Vagina (tissue), 2 donors: Measurements from ENCODE around the gene NEMP2. TPM values are rescaled to one million over a fixed set of nuclear protein-coding genes. Genes with fewer than 3 reads are reported as not detected.

Experiments
- DNase-seq, 2 donors: peaks; one replicate each; pipeline ENCODE4 v3.0.0-alpha.2; 2017; ENCODE audit errors: extremely low spot score in 2 of 2
- H3K27ac ChIP-seq: fragments of 200-600 bp; sonication (generic); one replicate; pipeline ENCODE4 v1.5.1; 2019
- H3K27me3 ChIP-seq: fragments of 200-600 bp; sonication (generic); one replicate; pipeline ENCODE4 v1.5.1; 2019
- H3K36me3 ChIP-seq, 2 donors: fragments of 200-600 bp; sonication (generic); one replicate each; pipeline ENCODE4 v1.5.1; 2017 to 2019
- H3K4me1 ChIP-seq: fragments of 200-600 bp; sonication (generic); one replicate; pipeline ENCODE4 v1.5.1; 2019
- H3K4me3 ChIP-seq, 2 donors: fragments of 200-600 bp; sonication (generic); 1 replicate in 1 of 2; 2 replicates in 1 of 2; pipeline ENCODE4 v1.5.1; 2016 to 2019
- H3K9me3 ChIP-seq: fragments of 200-600 bp; sonication (generic); one replicate; pipeline ENCODE4 v1.5.1; 2019
- POLR2A ChIP-seq, 2 donors: fragments of 450-650 bp; IDR thresholded peaks; one replicate each; pipeline ENCODE4 v1.6.1; 2017; ENCODE audit warnings: antibody characterized with exemption in 2 of 2, mild to moderate bottlenecking in 2 of 2, moderate library complexity in 2 of 2
- POLR2AphosphoS5 ChIP-seq, 2 donors: sonication (generic); formaldehyde crosslinking; IDR thresholded peaks; one replicate each; pipeline ENCODE4 v1.9.0; 2017; ENCODE audit warnings: antibody characterized with exemption in 2 of 2, mild to moderate bottlenecking in 2 of 2, low read depth in 1 of 2; ENCODE audit not compliant: insufficient read depth in 1 of 2
- intact Hi-C: fragments of 100-400 bp; cut with DNase I; formaldehyde crosslinking; loops from one replicate; pipeline ENCODE4 v1.15.1; 2023
- total RNA-seq: library from RNA; depleted of rRNA; stranded (reverse); fragments of >200 nt; gene quantifications from one replicate; pipeline ENCODE4 v1.2.3, GENCODE V29; 2016
- TF ChIP-seq, protein P1 (sequence below), 3 experiments: fragments of 450-650 bp in 2 of 3; fragments of 200-600 bp in 1 of 3; sonication (generic) in 1 of 3; IDR thresholded peaks; one replicate each; pipeline ENCODE4 v1.5.1; 2017 to 2019; ENCODE audit warnings: antibody characterized with exemption in 3 of 3, mild to moderate bottlenecking in 2 of 3, moderate library complexity in 2 of 3

NEMP2 gene
- total RNA-seq, 1 donor from 2014 or later, result 2.2 TPM

DNA sequence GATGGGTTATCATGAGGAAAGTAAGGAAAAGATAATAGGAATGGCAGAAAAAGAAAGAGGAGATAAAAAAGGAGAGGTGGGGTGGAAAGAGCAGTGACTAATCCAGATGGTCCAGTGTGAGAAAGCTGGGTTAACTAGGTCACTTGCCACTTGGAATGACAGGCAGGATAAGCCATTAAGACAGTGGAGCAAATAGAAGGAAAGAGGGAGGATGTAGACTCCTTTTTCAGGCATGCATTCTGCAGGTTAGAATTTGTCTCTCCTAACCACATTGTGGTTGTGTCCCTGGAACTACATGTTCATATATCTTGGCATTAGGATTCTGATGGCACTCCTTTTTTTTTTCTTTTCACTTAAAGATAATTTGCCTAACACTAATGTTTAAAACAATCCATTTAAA, 13.4 kb upstream of the NEMP2 start:
- no peak for DNase-seq
- TF ChIP-seq POLR2A (IDR thresholded peaks at IDR 0.05) (no peak), POLR2AphosphoS5 (IDR thresholded peaks at IDR 0.05; ENCODE audit: insufficient read depth in 1 of 2, low read depth in 1 of 2) (no peak)
- TF ChIP-seq, protein P1, sequence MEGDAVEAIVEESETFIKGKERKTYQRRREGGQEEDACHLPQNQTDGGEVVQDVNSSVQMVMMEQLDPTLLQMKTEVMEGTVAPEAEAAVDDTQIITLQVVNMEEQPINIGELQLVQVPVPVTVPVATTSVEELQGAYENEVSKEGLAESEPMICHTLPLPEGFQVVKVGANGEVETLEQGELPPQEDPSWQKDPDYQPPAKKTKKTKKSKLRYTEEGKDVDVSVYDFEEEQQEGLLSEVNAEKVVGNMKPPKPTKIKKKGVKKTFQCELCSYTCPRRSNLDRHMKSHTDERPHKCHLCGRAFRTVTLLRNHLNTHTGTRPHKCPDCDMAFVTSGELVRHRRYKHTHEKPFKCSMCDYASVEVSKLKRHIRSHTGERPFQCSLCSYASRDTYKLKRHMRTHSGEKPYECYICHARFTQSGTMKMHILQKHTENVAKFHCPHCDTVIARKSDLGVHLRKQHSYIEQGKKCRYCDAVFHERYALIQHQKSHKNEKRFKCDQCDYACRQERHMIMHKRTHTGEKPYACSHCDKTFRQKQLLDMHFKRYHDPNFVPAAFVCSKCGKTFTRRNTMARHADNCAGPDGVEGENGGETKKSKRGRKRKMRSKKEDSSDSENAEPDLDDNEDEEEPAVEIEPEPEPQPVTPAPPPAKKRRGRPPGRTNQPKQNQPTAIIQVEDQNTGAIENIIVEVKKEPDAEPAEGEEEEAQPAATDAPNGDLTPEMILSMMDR (IDR thresholded peaks at IDR 0.05), result no peak
- Histone ChIP-seq H3K27ac (no peak overlapping the region), H3K36me3 (no peaks in the 10 kb centered on the region), H3K27me3 (no peaks in the 10 kb centered on the region), H3K9me3 (no peaks in the 10 kb centered on the region), H3K4me1 (no peaks in the 10 kb centered on the region), H3K4me3 (no peak overlapping the region)
- intact Hi-C loops, result no loop called here

DNA sequence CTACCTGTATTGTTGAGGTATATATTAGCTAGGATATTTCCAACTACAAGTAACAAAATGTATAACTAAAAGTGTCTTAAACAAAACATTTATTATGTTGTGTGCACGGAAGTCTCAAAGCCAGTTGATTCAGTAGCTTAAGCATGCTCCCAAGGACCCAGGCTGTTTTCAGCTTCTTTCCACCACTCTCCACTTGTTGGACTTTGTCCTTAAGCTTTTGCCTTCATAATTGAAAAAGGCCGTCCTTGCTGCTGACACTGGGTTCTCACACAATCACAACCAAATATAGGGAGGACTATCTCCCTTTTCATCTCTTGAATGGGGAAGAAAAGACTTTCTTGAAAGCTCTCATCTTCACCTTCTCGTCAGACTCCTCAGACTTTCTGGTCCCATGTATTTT, 12.2 kb upstream of the NEMP2 start:
- no peaks in the 10 kb centered on the region for H3K27me3 ChIP-seq
- H3K36me3 ChIP-seq, result no peaks in the 10 kb centered on the region
- H3K9me3 ChIP-seq, result no peaks in the 10 kb centered on the region
- DNase-seq, result no peak
- no peak overlapping the region for H3K27ac ChIP-seq
- no peaks in the 10 kb centered on the region for H3K4me1 ChIP-seq
- intact Hi-C loops, result no loop called here
- H3K4me3 ChIP-seq, result no peak overlapping the region
- TF ChIP-seq POLR2A (IDR thresholded peaks at IDR 0.05) (no peak), POLR2AphosphoS5 (IDR thresholded peaks at IDR 0.05; ENCODE audit: insufficient read depth in 1 of 2, low read depth in 1 of 2) (no peak)
- TF ChIP-seq, protein P1 (IDR thresholded peaks at IDR 0.05), result no peak

DNA sequence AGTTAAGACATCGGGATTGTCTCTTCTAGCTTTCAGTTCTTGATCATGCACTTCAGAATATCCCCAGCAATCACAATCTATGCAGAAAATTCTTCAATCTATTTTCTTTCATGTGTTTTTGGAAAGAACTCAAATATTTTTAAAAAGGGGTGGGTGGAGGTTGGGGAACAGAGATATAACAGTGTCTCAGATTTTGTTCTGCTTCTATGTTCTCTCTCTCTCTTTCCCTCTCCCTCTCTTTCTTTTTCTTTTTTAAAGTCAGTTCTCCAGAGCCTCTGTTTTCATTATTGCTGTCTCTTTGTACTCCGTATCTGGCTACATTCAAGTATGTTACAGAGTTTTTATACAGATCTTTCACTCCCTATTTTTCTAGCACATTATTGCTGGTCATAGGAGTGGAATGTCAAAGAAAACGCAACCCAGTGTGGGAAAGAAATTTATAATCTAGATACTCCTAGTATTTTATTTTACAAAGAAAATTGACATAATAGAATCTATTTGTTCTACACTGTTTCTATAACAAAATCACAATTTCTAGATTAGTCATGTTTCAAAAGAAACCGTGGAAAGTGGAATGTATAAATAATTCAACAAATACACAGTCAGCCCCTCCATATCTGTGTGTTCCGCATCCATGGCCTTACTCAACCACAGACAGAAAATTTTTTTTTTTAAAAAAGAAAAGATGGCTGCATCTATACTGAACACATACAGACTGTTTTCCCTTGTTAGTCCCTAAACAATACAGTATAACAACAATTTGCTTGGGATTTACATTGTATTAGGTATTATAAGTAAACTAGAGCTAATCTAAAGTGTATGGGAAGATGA, 11.2 kb upstream of the NEMP2 start:
- Histone ChIP-seq H3K36me3 (no peaks in the 10 kb centered on the region), H3K27me3 (no peaks in the 10 kb centered on the region), H3K4me1 (no peaks in the 10 kb centered on the region), H3K9me3 (peaks cover under 1% of the 10 kb centered on the region), H3K4me3 (peak overlapping the region in 1 of 2 donors; percentile 22), H3K27ac (no peak overlapping the region)
- intact Hi-C loops, result no loop called here
- DNase-seq, result no peak
- no peak for TF ChIP-seq POLR2AphosphoS5 (IDR thresholded peaks at IDR 0.05; ENCODE audit: insufficient read depth in 1 of 2, low read depth in 1 of 2)
- TF ChIP-seq, protein P1 (IDR thresholded peaks at IDR 0.05), result no peak
- TF ChIP-seq POLR2A (IDR thresholded peaks at IDR 0.05), result no peak

DNA sequence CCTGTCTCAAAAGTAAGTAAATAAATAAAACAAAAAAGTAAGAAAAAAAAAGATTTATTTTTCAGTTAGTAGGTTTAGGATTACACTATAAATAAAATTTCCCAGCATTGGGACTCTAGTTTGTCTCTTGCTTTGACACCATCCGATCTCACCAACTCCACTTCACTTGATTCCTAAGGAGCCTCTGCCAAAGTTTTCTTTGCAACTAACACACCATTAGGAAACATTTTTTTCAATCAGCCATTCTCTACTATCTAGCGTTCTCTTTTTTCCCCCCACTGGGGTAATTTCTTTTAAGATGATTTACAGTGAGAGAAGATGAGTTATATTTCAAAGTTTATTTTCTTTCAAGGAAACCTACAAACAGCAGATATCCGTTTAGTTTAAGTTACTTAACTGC, 10.6 kb upstream of the NEMP2 start:
- H3K4me3 ChIP-seq, result peak overlapping the region in 1 of 2 donors; percentile 22
- no peak for TF ChIP-seq POLR2A (IDR thresholded peaks at IDR 0.05)
- TF ChIP-seq, protein P1 (IDR thresholded peaks at IDR 0.05), result no peak
- no peak for TF ChIP-seq POLR2AphosphoS5 (IDR thresholded peaks at IDR 0.05; ENCODE audit: insufficient read depth in 1 of 2, low read depth in 1 of 2)
- peaks cover 7% of the 10 kb centered on the region for H3K9me3 ChIP-seq
- DNase-seq, result no peak
- intact Hi-C loops, result no loop called here
- no peak overlapping the region for H3K27ac ChIP-seq
- H3K4me1 ChIP-seq, result no peaks in the 10 kb centered on the region
- no peaks in the 10 kb centered on the region for H3K27me3 ChIP-seq
- H3K36me3 ChIP-seq, result no peaks in the 10 kb centered on the region

DNA sequence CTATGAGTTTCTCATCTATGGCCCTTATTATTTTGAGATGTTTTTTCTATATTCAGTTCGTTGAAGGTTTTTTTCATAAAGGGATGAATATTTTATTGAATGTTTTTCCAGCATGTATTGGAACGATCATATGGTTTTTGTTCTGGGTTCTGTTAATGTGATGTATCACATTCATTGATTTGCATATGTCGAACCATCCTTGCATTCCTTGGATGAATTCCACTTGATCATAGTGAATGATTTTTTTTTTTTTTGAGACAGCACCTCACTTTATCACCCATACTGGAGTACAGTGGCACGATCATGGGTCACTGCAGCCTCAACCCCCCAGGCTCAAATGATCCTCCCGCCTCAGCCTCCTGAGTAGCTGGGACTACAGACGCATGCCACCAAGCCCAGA, 5.5 kb upstream of the NEMP2 start:
- intact Hi-C loops, result no loop called here
- no peak for DNase-seq
- H3K9me3 ChIP-seq, result peaks cover 15% of the 10 kb centered on the region

More for the DNA sequence above, 5.5 kb upstream of the NEMP2 start:
- Histone ChIP-seq H3K27ac (no peak overlapping the region), H3K36me3 (no peaks in the 10 kb centered on the region), H3K4me1 (no peaks in the 10 kb centered on the region), H3K4me3 (no peak overlapping the region), H3K27me3 (no peaks in the 10 kb centered on the region)
- TF ChIP-seq POLR2AphosphoS5 (IDR thresholded peaks at IDR 0.05; ENCODE audit: insufficient read depth in 1 of 2, low read depth in 1 of 2), result no peak
- TF ChIP-seq, protein P1 (IDR thresholded peaks at IDR 0.05), result no peak
